ENCODE measurements around the gene FZD2.
"Not testable (repeated sequence)": the region's sequence is repeated elsewhere in the genome, so short reads cannot be mapped to it uniquely, and the experiment has no call there.

Gene FZD2

DNA sequence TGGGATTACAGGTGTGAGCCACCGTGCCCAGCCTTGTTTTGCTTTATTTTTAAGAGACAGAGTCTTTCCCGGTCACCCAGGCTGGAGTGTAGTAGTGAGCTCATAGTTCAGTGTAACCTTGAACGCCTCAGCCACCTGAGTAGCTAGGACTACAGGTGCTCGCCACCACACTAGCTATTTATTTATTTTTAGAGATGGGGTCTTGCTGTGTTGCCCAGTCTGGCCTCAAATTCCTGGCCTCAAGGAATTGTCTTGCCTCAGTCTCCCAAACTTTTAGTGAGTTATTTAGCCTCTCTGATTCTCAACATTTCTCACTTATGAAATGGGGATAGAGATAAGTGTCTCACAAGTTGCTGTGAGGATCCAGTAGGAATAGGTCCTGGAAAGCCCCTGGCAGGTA is 21.7 kb downstream of the FZD2 start:
- no peak for DNase-seq (ENCODE audit: low read depth)

DNA sequence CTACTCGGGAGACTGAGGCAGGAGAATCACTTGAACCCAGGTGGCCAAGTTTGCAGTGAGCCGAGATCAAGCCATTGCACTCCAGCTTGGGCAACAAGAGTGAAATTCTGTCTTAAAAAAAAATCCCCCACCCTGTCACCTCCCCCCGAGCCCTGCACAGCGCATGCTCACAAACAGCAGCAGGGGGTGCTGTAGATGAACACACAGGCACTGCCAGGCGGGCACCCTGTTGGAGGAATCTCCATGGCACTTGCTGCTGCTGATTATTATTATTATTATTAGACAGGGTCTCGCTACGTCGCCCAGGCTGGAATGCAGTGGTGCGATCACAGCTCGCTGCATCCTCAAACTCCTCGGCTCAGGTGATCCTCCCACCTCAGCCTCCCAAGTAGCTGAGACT is 24.6 kb downstream of the FZD2 start:
- DNase-seq (ENCODE audit: low read depth), result no peak

DNA sequence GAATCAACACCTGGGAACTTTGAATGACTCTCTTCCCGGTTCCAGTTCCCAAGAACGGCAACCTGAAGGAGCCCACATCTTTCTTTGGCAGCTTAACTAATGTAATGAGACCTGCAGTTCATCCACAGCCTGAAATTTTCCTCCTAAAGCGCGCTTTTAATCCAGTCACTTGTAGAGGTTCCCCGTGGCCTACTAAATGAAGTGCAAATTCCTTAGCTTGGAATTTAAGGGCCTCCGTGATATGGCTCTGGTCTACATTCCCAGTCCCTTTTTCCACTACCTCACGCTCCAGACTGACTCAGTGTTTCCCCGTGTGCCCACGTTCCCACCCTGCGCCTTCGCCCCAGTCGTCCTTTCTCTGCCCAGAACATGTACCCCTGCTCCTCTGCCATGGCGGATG is 27.2 kb downstream of the FZD2 start:
- no peak for DNase-seq (ENCODE audit: low read depth)

DNA sequence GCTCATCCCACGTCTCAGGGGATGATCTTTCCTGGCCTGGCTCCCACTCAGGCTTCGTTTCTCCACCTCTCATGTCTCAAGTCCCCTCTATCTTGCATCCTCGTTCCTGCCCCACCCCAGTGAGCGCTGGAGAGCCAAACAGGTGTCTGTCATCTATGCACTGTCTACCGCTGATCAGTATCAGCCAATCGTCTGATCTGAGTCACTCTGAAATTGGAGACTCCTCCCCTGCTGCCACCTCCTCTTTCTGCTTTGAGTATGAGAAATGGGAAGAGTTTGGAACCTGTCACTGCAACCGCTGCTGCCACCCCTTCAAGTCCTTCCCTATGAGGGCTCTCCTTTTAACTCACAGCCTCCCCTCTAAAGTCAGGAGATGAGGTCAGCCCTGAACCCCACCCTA is 28.0 kb downstream of the FZD2 start:
- DNase-seq (ENCODE audit: low read depth), result no peak

DNA sequence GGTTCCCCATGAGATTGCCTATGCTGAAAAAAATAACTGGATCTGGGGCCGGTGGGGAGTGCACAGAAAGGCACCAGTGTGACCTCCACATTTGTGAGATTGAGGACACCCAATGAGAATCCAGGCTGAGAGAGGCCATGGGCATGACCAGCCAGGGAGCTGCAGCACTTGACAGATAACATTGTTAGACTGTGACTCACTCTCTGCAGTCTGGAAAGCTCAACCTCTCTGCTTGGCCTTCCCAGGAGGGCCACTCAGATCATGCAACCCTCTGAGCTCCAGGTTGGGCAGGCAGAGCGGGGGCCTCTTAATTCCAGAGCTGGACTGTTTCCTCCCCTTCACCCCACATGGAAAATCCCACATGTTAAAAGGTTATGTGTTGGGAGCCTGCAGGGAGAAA is 30.1 kb downstream of the FZD2 start:
- no peak for DNase-seq (ENCODE audit: low read depth)

DNA sequence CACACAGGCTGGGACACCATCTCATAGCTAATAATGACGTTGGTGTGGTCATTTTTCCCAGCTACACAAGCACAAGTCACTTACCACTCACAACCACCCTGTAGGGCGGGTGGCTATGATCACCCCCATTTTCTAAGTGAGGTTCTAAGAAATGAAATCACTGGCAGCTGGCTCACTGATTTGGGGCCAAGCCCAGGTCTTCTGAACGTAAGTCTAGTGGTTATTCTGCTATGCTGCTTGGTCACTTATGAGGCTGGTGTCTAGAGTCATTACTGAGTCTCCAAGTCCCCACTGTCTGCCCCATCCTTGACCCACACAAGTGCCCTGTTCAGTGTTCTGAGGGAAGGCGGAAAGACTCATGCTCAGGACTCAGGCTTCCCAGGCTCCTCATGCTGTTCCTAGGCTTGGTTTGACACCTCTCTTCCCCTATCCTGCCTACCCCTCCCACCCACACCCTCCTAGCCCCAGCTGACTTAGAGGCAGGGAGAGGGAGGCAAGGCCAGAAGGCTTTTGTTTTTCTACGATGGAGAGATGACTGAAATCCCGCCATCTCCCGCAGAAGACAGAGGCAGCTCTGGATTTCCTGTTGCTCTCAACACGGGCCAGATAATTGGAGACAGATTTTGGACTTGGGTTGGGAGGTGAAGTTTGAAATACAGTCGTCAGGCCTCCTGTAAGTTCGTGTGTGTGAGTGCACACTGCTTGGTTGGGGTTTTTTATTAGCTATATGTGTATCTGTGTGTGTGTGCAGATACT is 32.2 kb downstream of the FZD2 start:
- no peak for DNase-seq (ENCODE audit: low read depth)

DNA sequence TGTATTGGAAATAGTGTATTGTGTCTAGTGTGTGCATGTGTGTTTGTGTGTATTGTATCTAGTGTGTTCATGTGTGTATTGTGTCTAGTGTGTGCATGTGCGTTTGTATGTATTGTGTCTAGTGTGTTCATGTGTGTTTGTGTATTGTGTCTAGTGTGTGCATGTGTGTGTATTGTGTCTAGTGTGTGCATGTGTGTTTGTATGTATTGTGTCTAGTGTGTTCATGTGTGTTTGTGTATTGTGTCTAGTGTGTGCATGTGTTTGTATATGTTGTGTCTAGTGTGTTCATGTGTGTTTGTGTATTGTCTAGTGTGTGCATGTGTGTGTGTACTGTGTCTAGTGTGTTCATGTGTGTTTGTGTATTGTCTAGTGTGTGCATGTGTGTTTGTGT is 32.8 kb downstream of the FZD2 start:
- DNase-seq (ENCODE audit: low read depth), result not testable (repeated sequence)

DNA sequence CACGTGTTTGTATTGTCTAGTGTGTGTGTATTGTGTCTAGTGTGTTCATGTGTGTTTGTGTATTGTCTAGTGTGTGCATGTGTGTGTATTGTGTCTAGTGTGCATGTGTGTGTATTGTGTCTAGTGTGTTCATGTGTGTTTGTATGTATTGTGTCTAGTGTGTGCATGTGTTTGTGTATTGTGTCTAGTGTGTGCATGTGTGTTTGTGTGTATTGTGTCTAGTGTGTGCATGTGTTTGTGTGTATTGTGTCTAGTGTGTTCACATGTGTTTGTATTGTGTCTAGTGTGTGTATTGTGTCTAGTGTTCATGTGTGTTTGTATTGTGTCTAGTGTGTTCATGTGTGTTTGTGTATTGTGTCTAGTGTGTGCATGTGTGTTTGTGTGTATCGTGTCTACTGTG is 33.5 kb downstream of the FZD2 start:
- DNase-seq (ENCODE audit: low read depth), result not testable (repeated sequence)

DNA sequence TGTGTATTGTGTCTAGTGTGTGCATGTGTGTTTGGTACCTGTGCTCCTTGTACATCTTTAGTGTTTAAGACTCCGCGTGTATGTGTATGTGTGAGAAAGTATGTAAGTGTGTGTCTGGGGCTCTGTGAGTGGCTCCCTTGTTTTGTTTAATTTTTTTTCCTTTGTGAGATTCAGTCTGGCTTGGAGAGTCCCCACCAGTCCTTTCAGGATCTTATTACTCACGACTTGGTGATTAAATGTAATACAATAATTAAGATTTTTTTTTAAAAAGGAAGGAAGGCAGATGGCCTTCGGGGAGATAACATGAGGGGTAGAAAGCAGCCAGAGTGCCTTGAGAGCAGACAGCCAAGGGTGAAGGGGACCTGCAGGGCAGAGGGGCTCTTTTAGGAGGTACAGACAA is 33.9 kb downstream of the FZD2 start:
- DNase-seq (ENCODE audit: low read depth), result no peak

DNA sequence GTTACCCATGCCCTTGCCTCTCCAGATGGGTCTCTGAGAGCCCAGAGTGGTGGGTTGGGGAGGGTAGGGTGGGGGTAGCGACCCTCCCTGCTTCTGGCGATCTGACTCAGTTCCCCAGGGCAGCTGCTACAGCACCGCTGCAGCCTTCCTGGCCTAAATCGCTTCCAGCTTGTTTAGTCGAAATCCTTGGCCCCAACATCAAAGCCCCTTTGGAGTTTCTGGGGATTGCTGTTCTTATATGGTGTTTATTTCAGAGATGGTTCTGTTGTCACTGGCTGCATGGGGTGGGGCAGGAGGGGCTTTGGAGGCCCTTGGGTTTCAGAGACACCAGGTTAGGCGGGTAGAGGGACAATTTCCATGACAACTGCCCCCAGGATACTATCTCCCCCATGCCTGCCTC is 35.9 kb downstream of the FZD2 start:
- no peak for DNase-seq (ENCODE audit: low read depth)

DNA sequence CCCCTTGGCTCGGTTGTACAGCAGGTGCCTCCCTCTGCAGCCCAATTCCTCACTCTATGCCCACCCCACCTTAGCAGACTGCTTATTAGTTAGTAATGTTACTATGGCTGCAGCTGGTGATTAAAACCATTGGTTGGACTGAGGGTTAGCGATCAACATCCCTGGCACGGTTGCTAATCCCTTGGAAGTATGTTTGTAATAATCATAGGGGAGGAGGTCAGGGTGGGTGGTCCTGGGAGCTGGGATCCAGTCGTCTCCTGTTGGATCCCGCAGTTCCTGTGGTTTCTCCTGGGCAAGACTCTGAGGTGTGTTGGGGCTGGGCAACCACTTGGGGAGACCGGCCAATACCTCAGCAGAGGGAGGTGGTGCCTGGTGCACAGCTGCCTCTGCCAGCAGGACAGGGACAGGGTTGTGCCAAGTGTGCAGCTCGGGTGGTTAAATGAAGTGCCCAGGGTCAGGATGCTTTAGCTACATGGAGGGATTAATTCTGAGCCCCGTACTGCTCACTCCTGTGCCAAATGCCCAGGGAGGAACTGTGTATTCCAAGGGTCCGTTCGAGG is 38.0 kb downstream of the FZD2 start:
- DNase-seq (ENCODE audit: low read depth), result no peak

DNA sequence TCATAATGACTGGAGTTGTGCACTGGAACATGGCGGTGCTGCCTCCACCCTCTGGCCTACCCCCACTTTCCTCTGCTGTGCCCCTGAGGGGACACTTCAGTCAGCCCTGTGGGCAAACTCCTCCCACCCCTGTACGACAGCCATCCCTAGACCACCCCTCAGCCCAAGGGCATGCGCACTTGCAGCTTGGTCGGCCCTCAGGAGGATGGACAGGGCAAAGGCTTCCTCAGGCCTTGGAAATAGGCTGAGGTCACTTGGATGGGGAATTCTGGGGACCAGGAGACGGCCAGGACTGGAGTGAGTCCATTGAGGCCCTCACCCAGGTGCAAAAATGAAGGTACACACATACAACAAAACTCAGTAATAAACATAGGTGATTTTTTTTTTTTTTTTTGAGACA is 41.0 kb downstream of the FZD2 start:
- DNase-seq (ENCODE audit: low read depth), result no peak

DNA sequence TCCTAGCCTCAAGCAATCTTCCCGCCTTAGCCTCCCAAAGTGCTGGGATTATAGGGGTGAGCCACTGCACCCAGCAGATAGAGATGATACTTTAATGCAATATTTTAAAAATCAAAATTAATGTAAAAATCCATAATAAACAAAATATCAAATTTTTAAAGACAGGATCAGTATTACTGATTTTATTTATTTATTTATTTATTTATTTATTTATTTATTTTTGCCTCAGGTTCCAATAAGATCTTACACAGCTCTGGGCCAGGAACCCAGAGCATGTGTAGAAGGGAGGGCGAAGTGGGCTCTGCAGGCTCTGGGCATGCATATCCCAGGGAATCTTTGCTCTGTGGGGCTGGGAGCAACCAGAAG is 41.6 kb downstream of the FZD2 start:
- DNase-seq (ENCODE audit: low read depth), result no peak

DNA sequence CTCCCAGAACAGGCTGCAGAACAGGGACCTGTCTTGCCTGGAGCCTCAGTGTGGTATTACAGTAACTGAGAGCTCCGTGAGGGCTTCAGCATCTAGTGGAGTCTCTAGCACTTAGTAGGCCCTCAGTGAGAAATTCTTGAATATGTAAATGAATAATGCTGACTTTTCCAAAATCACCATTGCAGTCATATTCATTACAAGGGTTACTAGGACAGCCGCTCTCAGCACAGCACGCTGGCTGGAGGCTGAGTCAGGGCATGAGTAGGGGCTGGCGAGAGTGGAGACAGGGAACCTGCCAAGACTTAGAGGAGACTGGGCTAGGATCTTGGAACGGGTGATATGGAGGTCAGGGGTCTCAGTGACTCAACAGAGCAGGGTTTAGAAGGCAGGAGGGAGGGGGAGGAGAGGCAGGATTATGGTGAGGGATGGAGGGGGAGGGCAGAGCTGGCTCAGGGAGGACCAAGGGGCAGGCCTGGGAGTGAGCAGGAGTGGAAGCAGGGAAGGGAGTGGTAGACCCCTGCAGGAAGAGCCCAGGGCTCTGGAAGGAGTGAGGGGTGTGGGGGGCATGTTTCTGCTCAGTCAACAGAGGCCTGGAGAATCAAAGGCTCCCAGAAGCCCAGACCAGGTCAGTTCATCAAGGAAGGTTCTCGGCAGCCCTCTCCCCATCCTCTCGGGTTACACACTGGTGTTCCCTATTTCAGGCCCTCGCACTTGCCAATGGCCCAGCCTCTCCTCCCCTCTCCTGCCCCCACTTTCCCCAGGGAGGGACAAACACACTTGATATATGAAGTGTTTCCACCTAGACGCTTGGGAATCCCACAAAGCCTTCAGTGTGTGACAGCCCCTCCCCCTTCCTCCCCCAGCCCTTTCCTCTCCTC is 42.3 kb downstream of the FZD2 start:
- no peak for DNase-seq (ENCODE audit: low read depth)

DNA sequence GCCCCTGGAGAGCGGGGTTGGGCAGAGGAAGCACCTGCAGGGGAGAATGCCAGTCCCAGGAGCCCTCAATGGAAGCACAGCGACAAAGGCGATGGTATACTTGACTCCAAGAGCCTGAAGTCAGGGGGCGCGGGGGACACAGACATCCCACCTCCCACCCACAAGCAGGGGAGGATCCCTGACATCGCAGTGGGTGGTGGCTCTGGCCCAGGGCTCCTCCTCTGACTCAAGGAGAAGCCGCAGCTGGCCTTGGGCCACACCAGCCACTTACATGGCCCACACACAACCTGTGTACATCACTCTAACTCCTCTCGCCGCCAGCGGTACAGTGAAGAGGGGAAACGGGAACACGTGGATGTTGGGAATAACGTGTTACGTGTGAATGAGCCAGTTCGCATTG is 44.3 kb downstream of the FZD2 start:
- no peak for DNase-seq (ENCODE audit: low read depth)

DNA sequence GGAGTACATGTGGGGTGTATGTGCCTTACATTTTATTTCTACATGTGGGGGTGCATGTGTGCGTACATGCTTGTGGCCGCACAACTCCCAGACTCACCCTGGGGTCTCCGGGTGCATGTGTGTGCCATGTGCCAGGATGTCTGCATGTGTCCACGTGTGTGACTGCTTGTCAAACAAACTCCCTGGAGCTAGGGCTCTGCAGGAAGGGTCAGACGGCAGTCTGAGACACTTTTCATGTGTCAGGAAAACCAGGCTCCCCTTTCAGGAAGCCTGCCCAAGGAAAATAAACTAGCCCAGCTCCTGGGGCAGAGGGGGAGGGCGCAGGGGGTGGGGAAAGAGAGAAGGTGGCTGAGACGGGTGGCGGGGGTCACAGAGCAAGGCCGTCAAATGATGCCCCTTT is 44.7 kb downstream of the FZD2 start:
- no peak for DNase-seq (ENCODE audit: low read depth)

DNA sequence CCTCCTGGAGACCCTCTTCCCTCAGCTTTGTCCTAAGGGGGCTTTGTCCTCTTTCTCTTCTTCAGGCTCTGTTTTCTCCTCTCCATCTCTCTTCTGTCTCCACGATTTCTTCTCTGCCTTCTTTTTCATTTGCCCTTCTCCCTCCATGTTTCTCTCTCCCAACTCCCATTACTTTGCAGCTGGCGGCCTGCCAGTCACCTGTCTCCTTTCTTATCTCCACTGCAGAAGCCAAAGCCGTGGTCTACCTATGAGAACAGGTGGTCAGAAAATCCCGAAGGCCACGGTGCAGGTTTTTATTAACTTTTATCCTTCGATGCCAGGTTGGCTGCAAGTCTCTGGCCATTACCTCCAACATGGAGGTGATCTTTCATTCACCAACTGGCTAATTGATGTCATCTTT is 45.1 kb downstream of the FZD2 start:
- DNase-seq (ENCODE audit: low read depth), result no peak

DNA sequence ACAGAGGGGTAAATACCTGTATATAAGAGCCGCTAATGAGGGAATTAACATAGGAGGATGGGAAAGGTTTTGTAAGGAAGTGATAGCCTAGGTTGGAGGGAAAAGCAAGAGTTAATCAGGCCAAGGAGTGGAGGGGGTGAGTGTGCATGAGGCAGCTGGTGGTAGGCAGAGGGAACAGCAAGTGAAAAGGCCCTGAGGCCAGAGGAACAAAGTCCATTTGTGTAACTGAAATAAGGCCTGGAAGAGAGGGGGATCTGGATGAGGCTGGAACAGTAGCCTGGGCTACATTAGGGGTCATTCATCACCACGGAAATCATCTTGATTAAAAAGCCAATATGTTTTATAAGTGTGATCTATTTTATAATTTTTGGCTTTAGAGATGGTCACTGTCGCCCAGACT is 45.7 kb downstream of the FZD2 start:
- no peak for DNase-seq (ENCODE audit: low read depth)

DNA sequence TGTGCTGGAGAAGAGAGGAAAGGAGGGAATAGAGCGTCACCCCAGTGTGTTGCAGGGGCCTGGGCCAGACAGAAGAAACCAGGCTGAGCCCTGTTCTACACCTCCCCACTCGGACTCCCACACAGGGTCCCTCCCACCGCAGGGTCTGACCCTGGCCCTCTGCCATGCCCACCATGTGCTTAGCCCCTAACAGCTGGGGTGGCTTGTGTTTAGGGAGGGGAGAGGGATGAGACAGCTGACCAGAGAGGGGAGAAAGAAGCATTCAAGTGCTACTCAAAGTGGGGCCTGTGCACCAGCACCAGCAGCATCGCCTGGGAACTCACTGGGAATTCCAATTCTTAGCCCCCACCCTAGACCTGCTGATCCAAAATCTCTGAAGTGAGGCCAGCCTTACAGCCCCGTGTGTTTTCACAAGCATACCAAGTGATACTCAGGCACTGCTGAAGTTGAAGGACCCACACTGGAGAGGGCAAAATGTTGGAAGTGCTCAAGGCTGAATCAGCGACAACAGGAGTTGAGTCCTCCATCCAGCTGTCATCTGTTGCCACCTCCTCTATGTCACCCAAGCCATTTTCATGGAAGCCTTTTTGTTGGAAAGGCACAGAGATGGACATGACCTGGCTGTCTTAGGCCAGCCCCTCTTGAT is 47.0 kb downstream of the FZD2 start:
- DNase-seq (ENCODE audit: low read depth), result no peak

DNA sequence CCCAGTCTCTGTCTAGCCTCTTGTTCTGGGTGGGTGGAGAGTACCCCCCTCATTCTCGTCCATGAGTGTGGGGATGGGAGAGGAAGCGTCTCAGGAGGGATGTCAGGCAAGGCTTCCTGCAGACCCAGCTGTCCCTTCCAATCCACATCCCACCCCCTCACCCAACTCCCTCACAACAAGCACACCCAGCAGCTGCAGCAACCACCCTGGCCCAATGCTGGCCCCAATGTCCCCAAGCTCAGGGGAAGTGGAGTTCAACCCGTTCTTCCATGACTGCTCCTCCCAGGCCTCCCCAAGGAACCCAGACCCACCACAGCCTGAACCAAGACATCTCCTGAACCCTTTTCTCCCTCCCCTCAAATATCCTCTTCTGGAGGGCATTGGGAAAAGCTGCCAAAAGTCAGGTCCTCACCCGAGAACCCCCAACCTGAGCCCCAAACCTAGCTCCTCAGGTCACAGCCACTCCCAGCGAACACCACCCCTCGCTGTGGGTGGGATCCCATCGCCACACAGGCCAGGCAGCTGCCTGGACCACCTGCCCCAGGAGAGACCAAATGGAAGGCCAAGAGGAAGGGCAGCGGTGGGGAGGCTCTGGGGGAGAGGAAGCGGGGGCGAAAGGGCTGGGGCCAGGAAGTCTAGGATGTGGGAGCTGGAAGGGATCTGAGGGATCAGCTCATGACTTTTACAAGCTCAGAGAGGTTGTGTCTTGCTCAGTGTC is 47.6 kb downstream of the FZD2 start:
- DNase-seq (ENCODE audit: low read depth), result no peak

DNA sequence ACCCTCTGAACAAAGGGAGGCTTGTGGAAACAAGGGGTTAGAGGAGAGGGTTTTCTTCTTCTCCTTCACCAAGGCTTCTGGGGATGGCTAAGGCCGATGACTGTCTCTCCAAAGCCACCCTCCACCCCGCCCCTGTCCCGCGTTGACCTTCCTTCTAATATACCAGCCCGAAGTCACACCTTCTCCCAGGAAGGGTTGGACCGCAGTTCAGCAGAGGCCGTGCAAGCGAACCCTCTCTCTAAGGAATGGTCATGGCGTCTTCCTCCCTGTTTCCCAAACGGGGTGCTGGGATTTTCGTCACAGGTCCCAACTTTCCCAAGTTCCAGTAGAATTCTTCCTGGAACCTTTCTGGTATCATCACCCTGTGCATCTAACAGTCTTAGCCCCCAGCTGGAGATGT is 49.4 kb downstream of the FZD2 start:
- DNase-seq (ENCODE audit: low read depth), result no peak

All from activated T-helper 9 cell treated with anti-CD3 and anti-CD28 coated beads, Interleukin-2, amount 50 U/mL, for 16 hours (primary cell).